Kidney (tissue), 14 donors: Measurements from ENCODE around the gene PNMA8C. TPM values are rescaled to one million over a fixed set of nuclear protein-coding genes. Genes with fewer than 3 reads are reported as not detected.

Source experiments
- DNase-seq, 5 donors: peaks; one replicate each; pipeline ENCODE4 v3.0.0-alpha.2; 2013 to 2020
- FAIRE-seq: peaks from 2 replicates; lab custom pipeline; 2012; peaks lifted over from hg19 to GRCh38; lab: Jason Lieb, UNC
- H3K27ac ChIP-seq, 2 donors: one replicate each; pipeline ENCODE4 v1.7.0; 2013; ENCODE audit warnings: low read depth in 2 of 2, low read length in 2 of 2, inconsistent platforms in 1 of 2
- H3K27me3 ChIP-seq: one replicate; pipeline ENCODE4 v1.7.1; 2013; ENCODE audit warnings: low read length, inconsistent platforms; ENCODE audit not compliant: control insufficient read depth, insufficient read depth
- H3K36me3 ChIP-seq, 3 donors: one replicate each; pipeline versions ENCODE4 v1.7.0 to v1.7.1; 2013; ENCODE audit warnings: low read length in 3 of 3, control low read depth in 1 of 3, inconsistent platforms in 1 of 3; ENCODE audit not compliant: insufficient read depth in 3 of 3, control insufficient read depth in 2 of 3
- H3K4me1 ChIP-seq, 3 donors: one replicate each; pipeline versions ENCODE4 v1.7.0 to v1.7.1; 2013; ENCODE audit warnings: low read length in 3 of 3, inconsistent platforms in 1 of 3, low read depth in 1 of 3; ENCODE audit not compliant: control insufficient read depth in 2 of 3, insufficient read depth in 2 of 3
- H3K4me3 ChIP-seq, 3 donors: one replicate each; pipeline versions ENCODE4 v1.7.0 to v1.8.1; 2013; ENCODE audit warnings: low read length in 3 of 3, control low read depth in 1 of 3, inconsistent platforms in 1 of 3
- H3K9ac ChIP-seq, 3 donors: one replicate each; pipeline versions ENCODE4 v1.7.0 to v1.7.1; 2013; ENCODE audit warnings: low read length in 3 of 3, control low read depth in 1 of 3, inconsistent platforms in 1 of 3
- H3K9me3 ChIP-seq, 3 donors: one replicate each; pipeline versions ENCODE4 v1.7.0 to v1.7.1; 2013; ENCODE audit warnings: low read length in 3 of 3, control low read depth in 1 of 3, inconsistent platforms in 1 of 3; ENCODE audit not compliant: control insufficient read depth in 2 of 3, insufficient read depth in 1 of 3
- intact Hi-C: fragments of 100-400 bp; cut with DNase I; formaldehyde crosslinking; loops from one replicate; pipeline ENCODE4 v1.11.1; 2022
- polyA plus RNA-seq: library from polyadenylated mRNA; stranded (reverse); fragments of 350-450 nt; fragmentation: Illumina TruSeq; extraction: RNeasy Lipid Tissue Mini Kit (QIAGEN cat#74804); gene quantifications from one replicate; pipeline ENCODE4 v1.2.3, GENCODE V29; 2014; ENCODE audit warnings: low read depth, low replicate concordance; ENCODE audit not compliant: insufficient read depth
- total RNA-seq: library from RNA; stranded (reverse); fragmentation: NEBNext Ultra II Directional; extraction: Animal tissue kit (Norgen Biotek cat#: 25700); gene quantifications from one replicate; pipeline ENCODE4 v1.2.1, GENCODE V29; 2021
- TF ChIP-seq, protein P1 (sequence below): IDR thresholded peaks from 3 replicates; pipeline ENCODE4 v1.5.1; 2012; ENCODE audit warnings: mild to moderate bottlenecking, moderate library complexity, borderline replicate concordance; ENCODE audit not compliant: insufficient read depth; ENCODE audit errors: extremely low read depth
- donor health status: control.
- donor health status: control.
- donor health status: control.
- donor health status: control.
- donor health status: control.
- donor health status: DM: yes; HTN: yes; CAD: no.
- donor health status: Normal renal cell carcinoma (clear cell type).

Gene PNMA8C
- total and polyA plus RNA-seq, 2 donors from 2014 or later, result 0.09 TPM

GRCh38 chr19:46411088-46411924, 17.4 kb downstream of the PNMA8C start:
- no peak overlapping the region for H3K27ac ChIP-seq
- peak in 2 of 5 donors; percentile 48 to 64 for DNase-seq

DNA sequence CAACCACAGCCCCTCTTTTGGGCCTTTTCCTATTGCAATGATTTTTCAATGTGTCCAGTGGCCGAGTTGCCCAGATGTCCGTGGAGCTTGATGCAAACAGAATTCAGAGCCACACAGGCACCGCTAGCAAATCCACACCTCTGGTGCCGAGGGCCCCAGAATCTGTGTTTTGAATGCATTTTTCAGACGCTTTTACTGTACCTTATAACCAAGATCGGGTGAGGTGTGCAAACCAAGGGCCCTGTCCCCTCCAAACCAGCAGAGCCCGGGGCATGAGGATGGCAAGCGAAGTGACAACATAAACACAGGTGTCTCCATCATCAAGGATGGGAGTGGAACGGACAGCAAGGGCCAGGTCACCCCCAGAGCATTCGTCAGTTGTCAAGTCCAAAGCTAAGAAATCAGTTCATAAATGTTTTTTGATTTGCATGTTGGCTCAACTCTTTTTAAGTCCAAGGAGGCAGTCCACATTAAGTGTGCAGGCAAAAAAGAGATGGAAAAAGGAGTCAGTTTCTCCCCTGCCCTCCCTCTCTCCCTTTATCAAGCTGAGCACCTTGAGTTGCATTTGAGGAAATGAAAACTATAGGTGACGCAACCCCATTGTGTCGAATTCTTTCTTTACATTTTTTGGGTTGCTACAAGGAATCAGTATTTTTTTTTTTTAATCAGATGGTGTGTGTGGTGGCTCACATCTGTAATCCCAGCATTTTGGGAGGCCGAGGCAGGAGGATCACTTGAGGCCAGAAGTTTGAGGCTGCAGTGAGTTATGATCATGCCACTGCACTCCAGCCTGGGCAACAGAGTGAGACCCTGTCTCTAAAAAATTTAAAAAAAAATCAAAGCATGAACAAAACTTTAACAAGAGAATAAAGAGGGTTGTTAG, 18.3 kb downstream of the PNMA8C start:
- H3K27me3 ChIP-seq, result no peaks in the 10 kb centered on the region
- peak overlapping the region in 2 of 3 donors; percentile 82 for H3K4me3 ChIP-seq
- H3K27ac ChIP-seq, result no peak overlapping the region

More at GRCh38 chr19:46411088-46411924, 17.4 kb downstream of the PNMA8C start:
- no peaks in the 10 kb centered on the region for H3K9me3 ChIP-seq
- no peak for FAIRE-seq
- peak overlapping the region in 2 of 3 donors; percentile 39 to 55 for H3K9ac ChIP-seq
- H3K27me3 ChIP-seq, result no peaks in the 10 kb centered on the region
- H3K36me3 ChIP-seq, result no peaks in the 10 kb centered on the region
- intact Hi-C loops, result no loop called here
- TF ChIP-seq, protein P1, sequence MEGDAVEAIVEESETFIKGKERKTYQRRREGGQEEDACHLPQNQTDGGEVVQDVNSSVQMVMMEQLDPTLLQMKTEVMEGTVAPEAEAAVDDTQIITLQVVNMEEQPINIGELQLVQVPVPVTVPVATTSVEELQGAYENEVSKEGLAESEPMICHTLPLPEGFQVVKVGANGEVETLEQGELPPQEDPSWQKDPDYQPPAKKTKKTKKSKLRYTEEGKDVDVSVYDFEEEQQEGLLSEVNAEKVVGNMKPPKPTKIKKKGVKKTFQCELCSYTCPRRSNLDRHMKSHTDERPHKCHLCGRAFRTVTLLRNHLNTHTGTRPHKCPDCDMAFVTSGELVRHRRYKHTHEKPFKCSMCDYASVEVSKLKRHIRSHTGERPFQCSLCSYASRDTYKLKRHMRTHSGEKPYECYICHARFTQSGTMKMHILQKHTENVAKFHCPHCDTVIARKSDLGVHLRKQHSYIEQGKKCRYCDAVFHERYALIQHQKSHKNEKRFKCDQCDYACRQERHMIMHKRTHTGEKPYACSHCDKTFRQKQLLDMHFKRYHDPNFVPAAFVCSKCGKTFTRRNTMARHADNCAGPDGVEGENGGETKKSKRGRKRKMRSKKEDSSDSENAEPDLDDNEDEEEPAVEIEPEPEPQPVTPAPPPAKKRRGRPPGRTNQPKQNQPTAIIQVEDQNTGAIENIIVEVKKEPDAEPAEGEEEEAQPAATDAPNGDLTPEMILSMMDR, result no peak
- peak overlapping the region; percentile 41 to 82 (median 82) for H3K4me3 ChIP-seq
- H3K4me1 ChIP-seq, result peaks cover 0 to 18% (median 5%) of the 10 kb centered on the region in 3 donors

DNA sequence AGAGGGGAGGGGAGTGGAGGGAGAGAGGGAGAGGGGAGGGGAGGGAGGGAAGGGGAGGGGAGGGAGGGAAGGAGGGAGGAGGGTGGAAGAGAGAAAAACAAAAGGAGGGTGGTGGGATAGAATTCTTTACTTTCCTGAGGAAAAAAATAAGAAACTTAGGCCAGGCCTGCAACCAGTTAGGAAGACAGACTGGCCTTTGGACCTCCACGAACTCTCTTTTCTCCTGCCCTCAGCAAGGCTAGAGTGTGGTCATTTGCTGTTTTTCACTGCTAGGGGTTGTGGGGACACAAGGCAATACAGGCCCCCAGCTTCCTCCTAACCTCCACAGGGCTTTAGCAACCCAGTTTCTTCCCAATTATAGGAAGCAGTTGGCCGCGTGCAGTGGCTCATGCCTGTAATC, 19.5 kb downstream of the PNMA8C start:
- Histone ChIP-seq H3K9me3 (no peaks in the 10 kb centered on the region), H3K27ac (no peak overlapping the region), H3K4me3 (no peak overlapping the region), H3K9ac (no peak overlapping the region), H3K36me3 (no peaks in the 10 kb centered on the region), H3K27me3 (no peaks in the 10 kb centered on the region), H3K4me1 (peaks cover 0 to 23% (median 5%) of the 10 kb centered on the region in 3 donors)
- DNase-seq (peak in 1 of 5 donors; percentile 3), FAIRE-seq (no peak)
- TF ChIP-seq, protein P1, result no peak
- intact Hi-C loops, result no loop called here

More for the DNA sequence above, 18.3 kb downstream of the PNMA8C start:
- intact Hi-C loops, result no loop called here
- peak in 1 of 5 donors; percentile 32 for DNase-seq
- Histone ChIP-seq H3K4me1 (peaks cover 0 to 18% (median 5%) of the 10 kb centered on the region in 3 donors), H3K36me3 (no peaks in the 10 kb centered on the region), H3K9me3 (no peaks in the 10 kb centered on the region), H3K9ac (no peak overlapping the region)
- no peak for FAIRE-seq
- TF ChIP-seq, protein P1, result no peak
